Measurements from ENCODE around the gene HEATR9.

Gene HEATR9

GRCh38 chr17:35889241-35889640 lies 20.6 kb upstream of the HEATR9 start:
- Histone ChIP-seq H3K4me1 (ENCODE audit: insufficient read depth, low read length, severe bottlenecking) (no peaks in the 10 kb centered on the region), H3K27ac (ENCODE audit: low read depth, low read length, poor library complexity, severe bottlenecking) (no peak overlapping the region), H3K36me3 (ENCODE audit: insufficient read depth, low read length) (no peaks in the 10 kb centered on the region), H3K4me2 (ENCODE audit: low read length) (no peak overlapping the region), H3K4me3 (ENCODE audit: low read depth, low read length, poor library complexity, severe bottlenecking) (no peak overlapping the region), H4K20me1 (ENCODE audit: insufficient read depth, low read length) (no peaks in the 10 kb centered on the region), H3K79me2 (ENCODE audit: insufficient read depth, low read length) (no peaks in the 10 kb centered on the region), H3K9ac (ENCODE audit: low read length) (no peak overlapping the region), H3K27me3 (ENCODE audit: insufficient read depth, low read length) (no peaks in the 10 kb centered on the region), H2AFZ (ENCODE audit: low read length) (no peak overlapping the region), H3K9me2 (ENCODE audit: low read depth, low read length) (no peaks in the 10 kb centered on the region), H3K9me3 (ENCODE audit: low read length) (no peaks in the 10 kb centered on the region), H3F3A (ENCODE audit: insufficient read depth, low read length) (no peaks in the 10 kb centered on the region)
- no peak for TF ChIP-seq CTCF (IDR thresholded peaks at IDR 0.05; ENCODE audit: low read length)
- TF ChIP-seq EZH2 (IDR thresholded peaks at IDR 0.05; ENCODE audit: borderline replicate concordance, low read length), result no peak

- H3K4me1 ChIP-seq (ENCODE audit: insufficient read depth, low read length, severe bottlenecking), result peaks cover 22% of the 10 kb centered on the region
These were observed 11.3 kb upstream of the HEATR9 start, which contains the start of gene CCL5 for GRCh38 chr17:35879773-35880654. Gene CCL5, minus strand, starts transcription at chr17:35880360.

GRCh38 chr17:35878361-35878760 lies 9.7 kb upstream of the HEATR9 start:
- peaks cover 22% of the 10 kb centered on the region for H3K4me1 ChIP-seq (ENCODE audit: insufficient read depth, low read length, severe bottlenecking)
- H3F3A ChIP-seq (ENCODE audit: insufficient read depth, low read length), result no peaks in the 10 kb centered on the region
- no peaks in the 10 kb centered on the region for H3K79me2 ChIP-seq (ENCODE audit: insufficient read depth, low read length)
- H3K9me3 ChIP-seq (ENCODE audit: low read length), result no peaks in the 10 kb centered on the region
- H3K4me3 ChIP-seq (ENCODE audit: low read depth, low read length, poor library complexity, severe bottlenecking), result no peak overlapping the region
- no peak overlapping the region for H3K9ac ChIP-seq (ENCODE audit: low read length)
- H3K9me2 ChIP-seq (ENCODE audit: low read depth, low read length), result no peaks in the 10 kb centered on the region
- no peaks in the 10 kb centered on the region for H3K36me3 ChIP-seq (ENCODE audit: insufficient read depth, low read length)
- TF ChIP-seq CTCF (IDR thresholded peaks at IDR 0.05; ENCODE audit: low read length), result no peak
- no peak for TF ChIP-seq EZH2 (IDR thresholded peaks at IDR 0.05; ENCODE audit: borderline replicate concordance, low read length)
- no peak overlapping the region for H3K27ac ChIP-seq (ENCODE audit: low read depth, low read length, poor library complexity, severe bottlenecking)
- no peak overlapping the region for H3K4me2 ChIP-seq (ENCODE audit: low read length)
- H4K20me1 ChIP-seq (ENCODE audit: insufficient read depth, low read length), result no peaks in the 10 kb centered on the region
- no peak overlapping the region for H2AFZ ChIP-seq (ENCODE audit: low read length)
- no peaks in the 10 kb centered on the region for H3K27me3 ChIP-seq (ENCODE audit: insufficient read depth, low read length)

More at GRCh38 chr17:35879773-35880654, 11.3 kb upstream of the HEATR9 start, which contains the start of gene CCL5:
- no peaks in the 10 kb centered on the region for H3K27me3 ChIP-seq (ENCODE audit: insufficient read depth, low read length)
- peak within 1 kb of the TSS; percentile 45 for H3K4me2 ChIP-seq (ENCODE audit: low read length)
- no peak within 1 kb of the TSS for H3K9ac ChIP-seq (ENCODE audit: low read length)
- H3F3A ChIP-seq (ENCODE audit: insufficient read depth, low read length), result no peaks in the 10 kb centered on the region
- H4K20me1 ChIP-seq (ENCODE audit: insufficient read depth, low read length), result no peaks in the 10 kb centered on the region
- no peaks in the 10 kb centered on the region for H3K36me3 ChIP-seq (ENCODE audit: insufficient read depth, low read length)
- peak within 1 kb of the TSS; percentile 21 for H3K4me3 ChIP-seq (ENCODE audit: low read depth, low read length, poor library complexity, severe bottlenecking)
- no peaks in the 10 kb centered on the region for H3K9me2 ChIP-seq (ENCODE audit: low read depth, low read length)
- H3K9me3 ChIP-seq (ENCODE audit: low read length), result no peaks in the 10 kb centered on the region
- no peak within 1 kb of the TSS for H2AFZ ChIP-seq (ENCODE audit: low read length)
- H3K27ac ChIP-seq (ENCODE audit: low read depth, low read length, poor library complexity, severe bottlenecking), result no peak within 1 kb of the TSS
- no peaks in the 10 kb centered on the region for H3K79me2 ChIP-seq (ENCODE audit: insufficient read depth, low read length)
- TF ChIP-seq CTCF (IDR thresholded peaks at IDR 0.05; ENCODE audit: low read length) (no peak), EZH2 (IDR thresholded peaks at IDR 0.05; ENCODE audit: borderline replicate concordance, low read length) (no peak)
